SK-N-SH (cell line): ENCODE data around the gene EIF4E1B. TPM values are rescaled to one million over a fixed set of nuclear protein-coding genes. Genes with fewer than 3 reads are reported as not detected.

Source experiments
- CTCF ChIA-PET: fragments of 300-600, 350-600 bp; formaldehyde crosslinking; extraction: SDS; loops from one replicate; lab custom pipeline; 2021; lab: Yijun Ruan, JAX
- POLR2A ChIA-PET: fragments of 350-600 bp; sonication (Branson Sonifier 250); formaldehyde crosslinking; extraction: SDS; loops from one replicate; lab custom pipeline; 2020; ENCODE audit warnings: antibody characterized with exemption, inconsistent platforms; lab: Yijun Ruan, JAX
- DNase-seq: peaks from one replicate; pipeline ENCODE4 v3.0.0; 2012
- H2AFZ ChIP-seq: fragments of 200-600 bp; sonication (generic); 2 replicates; pipeline ENCODE4 v1.8.1; 2016; ENCODE audit warnings: antibody characterized with exemption, mild to moderate bottlenecking, low read depth
- H3F3A ChIP-seq: fragments of 200-600 bp; sonication (generic); replicated peaks from 2 replicates; pipeline ENCODE3; 2016; ENCODE audit warnings: antibody characterized with exemption, mild to moderate bottlenecking; ENCODE audit not compliant: insufficient read depth
- H3K27ac ChIP-seq, 2 experiments: fragments of 200-500 bp in 1 of 2; fragments of 200-600 bp in 1 of 2; sonication (Bioruptor generic) in 1 of 2; sonication (generic), shearing (Covaris generic) in 1 of 2; 2 replicates each; pipeline versions ENCODE4 v1.5.1 to v1.6.1; 2014 to 2016; ENCODE audit warnings: low read depth in 2 of 2, inconsistent platforms in 1 of 2, low read length in 1 of 2, mild to moderate bottlenecking in 1 of 2, mixed read lengths in 1 of 2
- H3K27me3 ChIP-seq: fragments of 200-600 bp; sonication (generic), shearing (Covaris generic); 2 replicates; pipeline ENCODE4 v1.6.1; 2016; ENCODE audit warnings: mixed run types; ENCODE audit not compliant: insufficient read depth
- H3K36me3 ChIP-seq, 2 experiments: fragments of 200-500 bp in 1 of 2; fragments of 200-600 bp in 1 of 2; sonication (Bioruptor generic) in 1 of 2; sonication (generic) in 1 of 2; replicated peaks in 1 of 2; 2 replicates each; pipeline versions ENCODE3 to v1.5.1; 2014 to 2016; ENCODE audit warnings: low read length in 1 of 2, mild to moderate bottlenecking in 1 of 2; ENCODE audit not compliant: insufficient read depth in 2 of 2, control insufficient read depth in 1 of 2
- H3K4me1 ChIP-seq, 2 experiments: fragments of 200-500 bp in 1 of 2; fragments of 200-600 bp in 1 of 2; sonication (Bioruptor generic) in 1 of 2; sonication (generic), shearing (Covaris generic) in 1 of 2; 2 replicates each; pipeline versions ENCODE4 v1.5.1 to v1.6.1; 2014 to 2016; ENCODE audit warnings: low read depth in 1 of 2, low read length in 1 of 2, mixed run types in 1 of 2; ENCODE audit not compliant: insufficient read depth in 2 of 2, control insufficient read depth in 1 of 2
- H3K4me2 ChIP-seq: fragments of 200-600 bp; sonication (generic), shearing (Covaris generic); 2 replicates; pipeline ENCODE4 v1.6.1; 2017; ENCODE audit warnings: mixed run types
- H3K4me3 ChIP-seq, 2 experiments: fragments of 200-500 bp in 1 of 2; fragments of 200-600 bp in 1 of 2; sonication (Bioruptor generic) in 1 of 2; sonication (generic), shearing (Covaris generic) in 1 of 2; 2 replicates each; pipeline versions ENCODE4 v1.5.1 to v1.8.1; 2014 to 2016; ENCODE audit warnings: low read depth in 2 of 2, inconsistent platforms in 1 of 2, low read length in 1 of 2, mild to moderate bottlenecking in 1 of 2, mixed read lengths in 1 of 2, moderate library complexity in 1 of 2
- H3K79me2 ChIP-seq: fragments of 200-600 bp; sonication (generic); 2 replicates; pipeline ENCODE4 v1.8.1; 2017; ENCODE audit warnings: mild to moderate bottlenecking; ENCODE audit not compliant: insufficient read depth
- H3K9ac ChIP-seq: fragments of 200-600 bp; sonication (generic); 2 replicates; pipeline ENCODE4 v1.6.1; 2017; ENCODE audit warnings: mixed run types
- H3K9me2 ChIP-seq: fragments of 200-600 bp; sonication (generic); 2 replicates; pipeline ENCODE4 v1.6.1; 2017; ENCODE audit warnings: mixed run types
- H3K9me3 ChIP-seq: fragments of 200-600 bp; sonication (generic); 2 replicates; pipeline ENCODE4 v1.6.1; 2017; ENCODE audit warnings: mixed run types, mild to moderate bottlenecking, moderate library complexity
- H4K20me1 ChIP-seq: fragments of 200-600 bp; sonication (generic); 2 replicates; pipeline ENCODE4 v1.6.1; 2017; ENCODE audit warnings: mild to moderate bottlenecking, mixed run types; ENCODE audit not compliant: insufficient read depth
- CHD2 ChIP-seq: fragments of 150-350 bp; IDR thresholded peaks from 2 replicates; pipeline ENCODE4 v1.6.1; 2018; ENCODE audit warnings: low read length; ENCODE audit not compliant: partially characterized antibody
- ELF1 ChIP-seq: IDR thresholded peaks from 2 replicates; pipeline ENCODE4 v1.4.0; 2012
- FOXJ3 ChIP-seq: sonication (generic); formaldehyde crosslinking; IDR thresholded peaks from 2 replicates; pipeline ENCODE4 v1.5.1; 2020; ENCODE audit warnings: mild to moderate bottlenecking, missing genetic modification reagents
- GABPA ChIP-seq: IDR thresholded peaks from 2 replicates; pipeline ENCODE4 v1.4.0; 2012; ENCODE audit warnings: low read depth, mild to moderate bottlenecking
- GATA2 ChIP-seq: sonication (generic); formaldehyde crosslinking; IDR thresholded peaks from 2 replicates; pipeline ENCODE4 v1.5.0; 2020; ENCODE audit warnings: mild to moderate bottlenecking, missing genetic modification reagents
- MAX ChIP-seq: IDR thresholded peaks from 2 replicates; pipeline ENCODE4 v1.4.0; 2012; ENCODE audit warnings: low read depth
- MEF2A ChIP-seq: IDR thresholded peaks from 2 replicates; pipeline ENCODE4 v1.4.0; 2012; ENCODE audit warnings: low read depth, borderline replicate concordance
- MXI1 ChIP-seq: IDR thresholded peaks from 2 replicates; pipeline ENCODE4 v1.6.1; 2012; ENCODE audit warnings: mild to moderate bottlenecking, low read depth, low read length, improper control_type of control experiment
- NFIC ChIP-seq: IDR thresholded peaks from 2 replicates; pipeline ENCODE4 v1.4.0; 2012; ENCODE audit warnings: borderline replicate concordance
- NRF1 ChIP-seq: IDR thresholded peaks from 2 replicates; pipeline ENCODE4 v1.6.1; 2012; ENCODE audit warnings: low read depth, mild to moderate bottlenecking, low read length
- POLR2AphosphoS5 ChIP-seq: IDR thresholded peaks from 2 replicates; pipeline ENCODE4 v1.6.1; 2012; ENCODE audit warnings: low read depth, low read length
- REST ChIP-seq: IDR thresholded peaks from 2 replicates; pipeline ENCODE4 v1.6.1; 2012; ENCODE audit warnings: mild to moderate bottlenecking, low read depth, low read length, moderate library complexity
- SIN3A ChIP-seq: IDR thresholded peaks from 2 replicates; pipeline ENCODE4 v1.6.1; 2012; ENCODE audit warnings: low read depth, mild to moderate bottlenecking, low read length, moderate library complexity, borderline replicate concordance
- SMC3 ChIP-seq: IDR thresholded peaks from 2 replicates; pipeline ENCODE4 v1.6.1; 2012; ENCODE audit warnings: low read depth, low read length, improper control_type of control experiment
- TAF1 ChIP-seq: IDR thresholded peaks from 2 replicates; pipeline ENCODE4 v1.6.1; 2012; ENCODE audit warnings: low read depth, mild to moderate bottlenecking, low read length, moderate library complexity, borderline replicate concordance
- YY1 ChIP-seq: IDR thresholded peaks from 2 replicates; pipeline ENCODE4 v1.4.0; 2012; ENCODE audit warnings: low read depth, mild to moderate bottlenecking
- WGBS: methylation state at CpG from one replicate; pipeline ENCODE4 v1.1.6; 2017; ENCODE audit warnings: low lambda C conversion rate; 5-methylcytosine and 5-hydroxymethylcytosine counted together
- polyA plus RNA-seq, 3 experiments: library from polyadenylated mRNA; depleted of rRNA; stranded (reverse); fragments of >200 nt; gene quantifications; 2 replicates each; pipeline ENCODE4 v1.2.3, GENCODE V29; 2012
- TF ChIP-seq, protein P1 (sequence below): fragments of 150-350 bp; IDR thresholded peaks from 2 replicates; pipeline ENCODE4 v1.6.1; 2016; ENCODE audit warnings: mild to moderate bottlenecking, low read depth, low read length

EIF4E1B gene
- polyA plus RNA-seq, 1 of the 3 experiments (the other 2 are of a cell fraction): not detected

DNA sequence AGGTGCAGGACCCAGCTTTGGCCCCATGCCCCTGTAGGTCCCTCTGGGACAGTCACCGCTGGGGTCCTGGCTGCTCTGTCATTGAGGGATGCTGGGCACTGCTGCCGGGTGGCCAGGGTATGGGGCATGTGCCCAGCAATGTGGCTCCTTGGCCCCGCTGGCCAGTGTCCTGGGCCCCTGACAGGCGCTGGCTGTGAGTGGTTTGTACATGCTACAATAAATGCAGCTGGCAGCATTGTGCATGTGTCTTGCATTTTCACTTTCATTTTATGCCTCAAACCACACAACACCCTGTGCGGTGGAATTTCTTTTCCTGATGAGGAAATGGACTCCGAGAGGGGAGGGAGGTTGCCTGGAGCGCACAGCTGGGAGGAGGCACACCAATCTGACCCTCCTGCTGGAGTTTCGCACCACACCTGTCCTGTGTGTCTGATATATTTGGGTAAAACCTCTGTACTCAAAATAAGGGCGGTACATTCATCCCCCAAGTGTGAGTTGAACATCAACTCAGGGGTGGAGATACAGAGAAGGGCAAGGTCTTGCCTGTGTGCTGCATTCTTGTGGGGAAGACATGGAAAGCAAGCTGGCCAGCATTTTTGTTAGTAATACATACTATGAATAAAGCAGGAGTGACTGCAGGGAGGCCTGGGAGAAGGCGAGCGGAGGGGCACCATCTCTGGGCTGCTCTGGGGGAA lies 28.5 kb downstream of the EIF4E1B start:
- Histone ChIP-seq H3K9me3 (no peaks in the 10 kb centered on the region), H2AFZ (no peak overlapping the region), H3K4me2 (no peak overlapping the region), H3K9ac (no peak overlapping the region), H3K79me2 (no peaks in the 10 kb centered on the region), H3K27ac (no peak overlapping the region), H3K9me2 (no peaks in the 10 kb centered on the region), H3K36me3 (peaks cover 4 to 19% of the 10 kb centered on the region in 2 experiments), H4K20me1 (peaks cover 8% of the 10 kb centered on the region; the same call in 1 of the 2 replicates), H3K4me1 (peaks cover 0 to 25% of the 10 kb centered on the region in 2 experiments; a peak in 1 of 4 replicates), H3F3A (no peaks in the 10 kb centered on the region), H3K4me3 (no peak overlapping the region), H3K27me3 (no peaks in the 10 kb centered on the region)
- ChIA-PET CTCF (interaction anchor here (0.7 to 6.7 kb wide), 35 partner anchors 11 to 473 kb away, joined by 3 to 167 read pairs (median 4); partner anchors contain the start of genes TSPAN17 and UNC5A), POLR2A (no interaction called here)
- WGBS: 87% methylated on average over 8 of the region's 11 CpGs
- no peak for DNase-seq
- no peak for TF ChIP-seq GATA2 (CRISPR knock-in tag)
- no peak for TF ChIP-seq NRF1
- TF ChIP-seq, protein P1, sequence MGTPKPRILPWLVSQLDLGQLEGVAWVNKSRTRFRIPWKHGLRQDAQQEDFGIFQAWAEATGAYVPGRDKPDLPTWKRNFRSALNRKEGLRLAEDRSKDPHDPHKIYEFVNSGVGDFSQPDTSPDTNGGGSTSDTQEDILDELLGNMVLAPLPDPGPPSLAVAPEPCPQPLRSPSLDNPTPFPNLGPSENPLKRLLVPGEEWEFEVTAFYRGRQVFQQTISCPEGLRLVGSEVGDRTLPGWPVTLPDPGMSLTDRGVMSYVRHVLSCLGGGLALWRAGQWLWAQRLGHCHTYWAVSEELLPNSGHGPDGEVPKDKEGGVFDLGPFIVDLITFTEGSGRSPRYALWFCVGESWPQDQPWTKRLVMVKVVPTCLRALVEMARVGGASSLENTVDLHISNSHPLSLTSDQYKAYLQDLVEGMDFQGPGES: no peak
- TF ChIP-seq FOXJ3 (CRISPR knock-in tag): no peak

DNA sequence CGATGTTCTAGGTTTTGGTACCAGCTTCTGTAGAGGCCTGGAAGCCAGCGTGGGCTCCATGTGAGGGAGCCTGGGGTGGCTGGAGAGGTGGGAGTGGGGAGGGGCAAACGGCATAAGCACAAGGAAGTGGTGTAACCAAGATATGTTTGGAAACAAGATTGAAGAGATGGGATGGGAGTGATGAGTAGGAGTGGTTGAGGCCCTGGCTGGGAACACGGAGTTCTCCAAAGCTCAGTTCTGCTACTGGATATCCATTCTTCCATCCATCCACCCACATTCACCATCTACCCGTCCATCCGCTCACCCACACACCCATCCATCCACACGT lies 29.0 kb downstream of the EIF4E1B start:
- Histone ChIP-seq H3K27me3 (no peaks in the 10 kb centered on the region), H3K79me2 (no peaks in the 10 kb centered on the region), H3K4me1 (peaks cover 0 to 22% of the 10 kb centered on the region in 2 experiments; a peak in 1 of 4 replicates), H3F3A (no peaks in the 10 kb centered on the region), H3K36me3 (peaks cover 4 to 14% of the 10 kb centered on the region in 2 experiments), H3K9me2 (no peaks in the 10 kb centered on the region), H2AFZ (no peak overlapping the region), H4K20me1 (peaks cover 8% of the 10 kb centered on the region; the same call in 1 of the 2 replicates), H3K9me3 (no peaks in the 10 kb centered on the region), H3K27ac (no peak overlapping the region), H3K9ac (no peak overlapping the region), H3K4me3 (no peak overlapping the region), H3K4me2 (no peak overlapping the region)
- WGBS: 85% methylated on average over 7 of the region's 7 CpGs
- no peak for TF ChIP-seq MXI1
- no peak for TF ChIP-seq YY1
- TF ChIP-seq GATA2 (CRISPR knock-in tag): no peak
- no peak for TF ChIP-seq SIN3A
- no peak for TF ChIP-seq SMC3
- TF ChIP-seq POLR2AphosphoS5: no peak
- TF ChIP-seq TAF1: no peak
- TF ChIP-seq ELF1: no peak
- TF ChIP-seq GABPA: no peak
- no peak for TF ChIP-seq REST
- no peak for TF ChIP-seq MAX
- TF ChIP-seq NFIC: no peak
- no peak for TF ChIP-seq FOXJ3 (CRISPR knock-in tag)
- no peak for TF ChIP-seq CHD2
- no peak for TF ChIP-seq MEF2A
- ChIA-PET POLR2A (no interaction called here), CTCF (interaction anchor here (0.8 to 6.7 kb wide), 16 partner anchors 11 to 452 kb away, joined by 3 to 167 read pairs (median 18); partner anchors contain the start of genes TSPAN17 and UNC5A)
- DNase-seq: no peak
